Bronchial epithelial cell (primary cell): ENCODE measurements around the gene RAB10. TPM values are rescaled to one million over a fixed set of nuclear protein-coding genes. Genes with fewer than 3 reads are reported as not detected.

ENCODE experiments used
- DNase-seq: peaks from one replicate; pipeline ENCODE4 v3.0.0-alpha.2; 2010; ENCODE audit warnings: low read depth
- FAIRE-seq: peaks from 2 replicates; lab custom pipeline; 2011; peaks lifted over from hg19 to GRCh38; lab: Jason Lieb, UNC
- H3K27me3 ChIP-seq: 2 replicates; pipeline ENCODE4 v1.5.1; 2011; ENCODE audit warnings: low read length; ENCODE audit not compliant: control insufficient read depth, insufficient read depth
- H3K36me3 ChIP-seq: 2 replicates; pipeline ENCODE4 v1.5.1; 2011; ENCODE audit warnings: low read length; ENCODE audit not compliant: control insufficient read depth, insufficient read depth
- H3K4me3 ChIP-seq: 2 replicates; pipeline ENCODE4 v1.5.1; 2011; ENCODE audit warnings: mild to moderate bottlenecking, low read depth, low read length, control low read depth
- CTCF ChIP-seq: IDR thresholded peaks from 2 replicates; pipeline ENCODE4 v1.5.1; 2011; ENCODE audit warnings: mild to moderate bottlenecking, moderate library complexity, low read length, control low read depth, inconsistent platforms; ENCODE audit not compliant: insufficient read depth, severe bottlenecking
- total RNA-seq: library from RNA; depleted of rRNA; stranded (reverse); fragments of >200 nt; gene quantifications from 2 replicates; pipeline ENCODE4 v1.2.1, GENCODE V29; 2014

The RAB10 gene
- total RNA-seq, 1 donor from 2014 or later = 308 TPM

DNA sequence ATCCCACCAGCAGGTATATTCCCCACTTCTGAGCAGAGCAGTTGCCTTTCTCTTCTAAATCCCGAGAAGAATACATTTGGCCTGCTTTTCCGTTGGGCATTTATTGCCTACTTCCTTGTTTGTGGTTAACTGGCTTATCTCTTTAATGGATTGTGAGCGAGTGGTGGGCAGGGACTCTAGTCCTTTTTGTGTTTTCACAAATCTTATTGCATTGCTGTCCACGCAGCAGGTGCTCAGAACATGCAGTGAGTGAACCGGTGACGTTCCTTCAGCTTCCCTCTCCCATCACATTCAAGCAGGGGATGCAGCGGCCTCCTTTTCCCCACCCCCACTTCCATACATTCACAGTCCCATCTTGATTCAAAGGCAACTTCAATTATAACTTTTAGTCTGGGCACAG lies 110.1 kb downstream of the RAB10 start:
- FAIRE-seq (no peak), DNase-seq (no peak)
- Histone ChIP-seq H3K36me3 (no peaks in the 10 kb centered on the region), H3K4me3 (no peak overlapping the region), H3K27me3 (no peaks in the 10 kb centered on the region)
- no peak for TF ChIP-seq CTCF

DNA sequence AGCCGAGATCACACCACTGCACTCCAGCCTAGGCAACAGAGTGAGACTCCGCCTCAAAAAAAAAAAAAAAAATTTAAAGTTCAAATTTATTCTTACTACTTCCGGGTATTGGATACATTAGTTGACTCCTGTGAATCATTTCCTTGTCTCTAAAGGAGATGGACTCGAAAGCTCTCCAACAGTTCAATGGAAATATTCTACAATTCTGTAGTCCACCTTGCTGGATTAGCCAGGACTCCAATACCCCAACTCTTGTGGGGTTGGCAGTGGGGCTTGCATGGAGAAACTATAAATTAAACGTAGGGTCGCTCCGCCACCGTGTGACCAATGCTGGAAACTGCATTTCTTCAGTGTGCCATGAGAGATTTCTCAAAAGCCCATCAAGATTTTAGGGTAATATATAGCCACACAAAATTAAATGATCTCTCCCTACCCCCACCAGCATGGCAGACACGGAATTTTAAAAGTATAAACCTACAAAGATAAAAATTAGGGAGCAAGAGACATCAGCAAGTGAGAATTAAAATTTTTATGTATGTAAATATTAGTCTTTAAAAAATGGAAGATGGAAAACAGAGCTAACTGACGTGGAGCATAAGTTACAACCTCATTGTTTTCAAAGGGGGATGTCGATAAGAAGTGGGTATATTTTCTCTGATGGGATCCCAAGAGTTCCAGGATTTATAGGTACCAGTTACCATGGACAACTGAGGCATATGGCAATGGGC lies 111.2 kb downstream of the RAB10 start:
- Histone ChIP-seq H3K36me3 (no peaks in the 10 kb centered on the region), H3K27me3 (no peaks in the 10 kb centered on the region), H3K4me3 (no peak overlapping the region)
- TF ChIP-seq CTCF = peak; percentile 57
- FAIRE-seq = no peak
- DNase-seq = peak; percentile 51

DNA sequence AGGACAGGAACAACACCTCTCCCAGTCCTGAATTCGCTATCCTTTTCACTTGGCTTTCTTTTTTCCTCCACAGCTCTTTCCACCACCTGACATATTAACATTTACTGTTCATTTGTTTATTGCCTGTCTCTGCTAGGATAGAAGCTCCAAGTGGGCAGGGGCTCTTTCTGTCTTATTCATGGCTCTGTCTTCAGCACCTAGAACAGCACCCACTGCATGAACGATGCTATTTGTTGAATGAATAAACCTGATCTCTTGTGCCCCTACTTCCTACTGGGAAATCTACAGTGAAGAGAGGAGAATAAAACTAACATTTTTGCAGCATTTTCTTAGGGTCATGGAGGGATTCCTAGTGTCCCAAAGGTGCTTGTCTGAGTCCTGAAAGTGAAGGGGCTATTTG lies 114.6 kb downstream of the RAB10 start:
- no peaks in the 10 kb centered on the region for H3K36me3 ChIP-seq
- no peak for TF ChIP-seq CTCF
- DNase-seq (no peak), FAIRE-seq (no peak)
- no peaks in the 10 kb centered on the region for H3K27me3 ChIP-seq
- H3K4me3 ChIP-seq = no peak overlapping the region

GRCh38 chr2:26150243-26150642 lies 116.4 kb downstream of the RAB10 start:
- FAIRE-seq = no peak
- H3K27me3 ChIP-seq = no peaks in the 10 kb centered on the region
- no peak for DNase-seq
- TF ChIP-seq CTCF = no peak
- no peaks in the 10 kb centered on the region for H3K36me3 ChIP-seq
- no peak overlapping the region for H3K4me3 ChIP-seq

DNA sequence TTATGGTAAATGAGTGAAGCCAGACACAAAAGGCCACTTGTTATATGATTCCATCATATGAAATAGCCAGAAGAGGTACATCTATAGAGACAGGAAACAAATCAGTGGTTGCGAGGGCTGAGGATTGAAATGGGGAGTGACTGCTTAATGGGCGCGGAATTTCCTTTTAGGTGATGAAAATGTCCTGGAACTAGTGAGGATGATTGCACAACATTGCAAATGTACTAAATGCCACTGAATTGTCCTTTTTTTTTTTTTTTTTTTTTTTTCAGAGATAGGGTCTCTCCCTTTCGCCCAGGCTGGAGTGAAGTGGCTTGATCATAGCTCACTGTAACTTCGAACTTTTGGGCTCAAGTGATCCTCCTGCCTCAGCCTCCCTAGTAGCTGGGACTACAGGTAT lies 123.7 kb downstream of the RAB10 start:
- FAIRE-seq = no peak
- no peak for DNase-seq
- Histone ChIP-seq H3K4me3 (no peak overlapping the region), H3K36me3 (no peaks in the 10 kb centered on the region), H3K27me3 (no peaks in the 10 kb centered on the region)
- no peak for TF ChIP-seq CTCF

DNA sequence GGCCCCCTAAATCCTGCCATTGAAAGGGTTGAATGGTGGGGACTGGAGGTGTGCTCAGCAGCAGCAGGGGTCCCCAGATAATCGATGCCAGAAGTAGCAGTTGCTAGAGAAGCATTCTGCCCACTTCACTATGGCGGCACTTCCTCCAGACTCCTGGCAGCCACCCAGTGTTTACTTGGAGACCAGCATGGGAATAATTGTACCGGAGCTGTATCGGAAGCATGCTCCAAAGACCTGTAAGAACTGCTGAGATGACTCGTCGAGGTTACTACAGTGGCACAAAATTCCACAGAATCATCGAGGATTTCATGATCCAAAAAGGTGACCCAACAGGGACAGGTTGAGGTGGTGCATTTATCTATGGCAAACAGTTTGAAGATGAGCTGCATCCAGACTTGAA lies 128.0 kb downstream of the RAB10 start:
- Histone ChIP-seq H3K27me3 (no peaks in the 10 kb centered on the region), H3K4me3 (no peak overlapping the region), H3K36me3 (no peaks in the 10 kb centered on the region)
- FAIRE-seq (no peak), DNase-seq (no peak)
- no peak for TF ChIP-seq CTCF
